SU-DHL-6 (cell line): Measurements from ENCODE around the gene MORN5.

Experiments
- CTCF ChIP-seq: fragments of 200-600 bp; sonication (generic); IDR thresholded peaks from one replicate; pipeline ENCODE4 v1.5.1; 2017; ENCODE audit warnings: antibody characterized with exemption, mild to moderate bottlenecking, low read length, moderate library complexity; ENCODE audit not compliant: insufficient read depth, poor library complexity, severe bottlenecking
- EZH2phosphoT487 ChIP-seq: fragments of 200-600 bp; sonication (generic), shearing (Covaris generic); conservative IDR thresholded peaks from 2 replicates; pipeline ENCODE4 v1.6.1; 2018; ENCODE audit warnings: mild to moderate bottlenecking, antibody characterized with exemption, low read length, moderate library complexity, mixed read lengths

DNA sequence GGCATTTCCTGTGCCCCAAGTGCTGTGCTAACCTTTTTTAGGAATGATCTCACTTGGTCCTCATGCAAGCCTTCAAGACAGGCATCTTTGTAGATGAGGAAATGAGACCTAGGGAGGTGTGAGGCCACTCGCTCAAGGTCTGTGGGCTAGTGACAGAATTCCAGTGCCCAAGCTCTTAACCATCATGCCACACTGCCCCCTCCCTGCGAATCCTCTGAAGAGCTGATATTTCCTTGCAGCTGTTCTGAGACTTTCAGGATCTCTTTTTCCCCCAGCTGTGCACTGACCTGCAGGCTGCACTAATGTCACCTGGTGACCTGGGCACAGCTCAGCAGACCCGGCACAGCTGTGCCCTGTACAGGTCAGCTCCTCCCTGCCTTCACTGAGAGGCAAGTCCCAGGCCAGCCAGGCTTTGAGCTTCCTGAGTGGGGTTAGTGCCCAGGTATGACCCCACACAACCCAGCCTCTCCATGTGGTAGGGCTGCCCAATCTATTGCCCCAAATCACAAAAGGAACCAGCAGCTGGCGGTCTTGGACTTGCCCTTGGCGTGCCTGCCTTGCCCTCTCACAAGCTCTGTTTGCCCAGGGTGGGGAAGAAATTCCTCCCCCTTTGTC is 32.7 kb downstream of the MORN5 start:
- TF ChIP-seq CTCF (no peak), EZH2phosphoT487 (no peak)
